Measurements from ENCODE around the gene OR4D9.

OR4D9 gene

GRCh38 chr11:59550368-59550841, 39.1 kb downstream of the OR4D9 start:
- in situ Hi-C loops (cut with MboI; ENCODE audit: low sequenced_read_pairs), result loop anchor here (25.0 kb wide), 1 partner anchor 112 kb away; the partner anchor contains the start of gene PATL1

DNA sequence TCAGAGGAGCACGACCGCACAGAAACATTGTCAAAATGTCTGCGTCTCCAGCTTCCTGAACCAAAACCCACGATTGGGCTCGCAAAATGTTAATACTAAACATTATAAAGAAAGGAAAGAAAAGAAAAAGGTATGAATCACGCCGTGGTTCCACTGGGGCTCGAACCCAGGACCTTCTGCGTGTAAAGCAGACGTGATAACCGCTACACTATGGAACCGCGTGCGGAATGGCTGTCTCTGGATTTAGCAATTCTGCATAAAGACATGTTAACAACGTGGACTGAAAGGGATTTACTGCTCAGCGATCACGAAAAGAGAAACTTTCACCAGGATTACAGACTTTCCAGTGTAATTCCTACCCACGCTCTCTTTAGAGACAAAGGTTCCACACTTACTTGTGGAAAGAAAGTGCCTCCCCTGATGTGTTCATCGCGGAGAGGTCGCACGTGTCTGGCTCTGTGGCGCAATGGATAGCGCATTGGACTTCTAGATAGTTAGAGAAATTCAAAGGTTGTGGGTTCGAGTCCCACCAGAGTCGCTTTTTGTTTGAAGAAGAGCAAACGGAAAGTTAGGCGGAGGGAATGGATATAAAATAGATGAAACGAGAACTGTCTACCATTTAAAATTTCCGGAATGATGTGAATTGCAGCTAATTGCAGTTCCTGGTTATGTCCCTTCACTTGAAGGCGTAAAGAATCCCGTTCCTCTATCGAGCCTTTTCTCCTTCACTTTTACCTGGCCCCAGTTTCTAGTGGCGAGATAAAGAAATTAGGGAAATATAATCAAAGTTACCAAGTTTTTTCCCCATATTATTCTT, 39.7 kb downstream of the OR4D9 start:
- in situ Hi-C loops (cut with MboI; ENCODE audit: low sequenced_read_pairs), result loop anchor here (25.0 kb wide), 1 partner anchor 111 kb away; the partner anchor contains the start of gene PATL1

- in situ Hi-C loops (cut with MboI; ENCODE audit: low sequenced_read_pairs), result loop anchor here (25.0 kb wide), 1 partner anchor 110 kb away; the partner anchor contains the start of gene PATL1
Observed at GRCh38 chr11:59551659-59552521, 40.6 kb downstream of the OR4D9 start.

GRCh38 chr11:59552844-59553243, 41.5 kb downstream of the OR4D9 start:
- in situ Hi-C loops (cut with MboI; ENCODE audit: low sequenced_read_pairs), result loop anchor here (25.0 kb wide), 1 partner anchor 109 kb away; the partner anchor contains the start of gene PATL1

GRCh38 chr11:59553323-59553722, 42.0 kb downstream of the OR4D9 start:
- in situ Hi-C loops (cut with MboI; ENCODE audit: low sequenced_read_pairs), result loop anchor here (25.0 kb wide), 1 partner anchor 109 kb away; the partner anchor contains the start of gene PATL1

DNA sequence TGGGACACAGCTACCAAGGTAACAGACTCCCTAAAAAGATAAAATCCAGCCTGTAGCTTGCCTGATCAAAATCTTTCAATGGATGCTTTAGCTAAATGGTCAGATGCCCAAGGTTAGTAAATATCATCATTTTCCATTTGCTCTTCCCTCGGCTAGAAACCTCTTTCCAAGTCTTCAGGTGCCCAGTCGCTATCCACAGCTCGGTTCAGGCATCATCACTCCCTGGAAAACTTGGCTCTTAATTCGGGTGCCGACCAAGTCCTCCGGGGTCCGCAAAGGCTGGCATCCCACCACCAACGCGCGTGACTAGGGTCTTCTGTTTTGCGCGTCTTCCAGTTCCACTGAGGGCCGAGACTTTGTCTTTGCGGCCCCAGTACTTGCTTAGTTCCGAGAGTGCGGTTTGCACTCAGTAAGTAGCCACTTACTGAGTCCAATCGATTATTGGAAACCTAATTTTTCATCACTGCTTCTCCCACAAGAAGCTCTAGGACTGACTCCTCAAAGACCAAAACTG, 44.3 kb downstream of the OR4D9 start:
- in situ Hi-C loops (cut with MboI; ENCODE audit: low sequenced_read_pairs), result loop anchor here (25.0 kb wide), 1 partner anchor 107 kb away; the partner anchor contains the start of gene PATL1

GRCh38 chr11:59556115-59556916, 45.0 kb downstream of the OR4D9 start:
- in situ Hi-C loops (cut with MboI; ENCODE audit: low sequenced_read_pairs), result loop anchor here (25.0 kb wide), 1 partner anchor 106 kb away; the partner anchor contains the start of gene PATL1

DNA sequence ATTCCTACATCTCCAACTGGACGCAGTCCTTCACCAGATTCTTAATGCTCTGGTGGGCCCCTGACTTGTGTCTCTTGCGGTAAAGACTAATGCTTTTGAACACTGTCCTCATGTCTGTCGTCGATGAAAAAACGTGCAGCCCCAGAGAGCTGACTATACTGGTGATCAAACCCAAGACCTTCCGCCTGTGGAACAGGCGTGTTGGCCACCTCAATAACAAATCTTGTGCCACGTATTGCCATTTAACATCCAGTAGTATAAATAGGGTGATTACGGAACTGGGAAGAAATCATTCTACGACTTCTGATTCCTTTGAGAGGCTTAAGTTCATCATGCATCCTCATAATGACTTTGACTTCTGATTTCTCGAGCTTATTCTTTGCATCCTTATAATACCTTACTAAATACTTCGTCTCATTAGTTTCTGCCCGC, 45.6 kb downstream of the OR4D9 start:
- in situ Hi-C loops (cut with MboI; ENCODE audit: low sequenced_read_pairs), result loop anchor here (25.0 kb wide), 1 partner anchor 105 kb away; the partner anchor contains the start of gene PATL1

DNA sequence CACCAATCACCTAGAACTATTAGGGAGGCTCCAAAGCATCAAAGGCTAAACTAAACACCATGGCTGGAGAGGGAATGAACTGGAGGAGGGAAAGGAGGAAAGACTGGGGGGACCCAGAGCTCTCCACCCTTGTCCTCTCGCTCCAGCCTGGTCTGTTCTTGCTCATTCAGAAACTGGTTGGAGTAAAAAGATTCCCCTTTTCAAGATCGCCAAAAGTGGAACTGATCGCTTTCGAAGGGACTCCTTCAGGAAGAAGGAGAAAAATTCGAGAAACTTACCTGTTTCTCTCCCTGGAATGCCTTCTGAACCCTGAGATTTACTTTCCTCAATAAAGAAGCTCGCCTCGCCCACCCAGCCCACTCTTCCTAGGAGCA, 46.9 kb downstream of the OR4D9 start:
- in situ Hi-C loops (cut with MboI; ENCODE audit: low sequenced_read_pairs), result loop anchor here (25.0 kb wide), 1 partner anchor 104 kb away; the partner anchor contains the start of gene PATL1

DNA sequence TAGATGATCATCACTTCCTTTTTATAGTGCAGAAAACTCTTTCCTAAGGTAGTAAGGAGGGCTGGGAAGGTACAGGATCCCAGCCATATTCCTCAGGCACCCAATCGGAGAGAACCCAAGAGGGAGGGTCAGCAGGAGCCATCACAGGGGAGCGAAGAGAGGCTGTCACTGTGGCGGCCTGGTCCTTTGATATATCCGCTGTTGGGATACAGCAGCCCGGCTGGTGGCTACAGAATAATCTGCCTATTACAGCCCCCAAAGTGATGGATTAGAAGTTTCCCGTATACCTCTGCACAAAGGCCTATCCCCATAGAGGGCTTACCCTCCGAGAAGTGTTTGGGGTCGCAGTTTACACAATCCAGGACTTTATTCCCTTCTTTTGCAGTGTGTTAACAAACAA, 48.5 kb downstream of the OR4D9 start:
- in situ Hi-C loops (cut with MboI; ENCODE audit: low sequenced_read_pairs), result loop anchor here (25.0 kb wide), 1 partner anchor 102 kb away; the partner anchor contains the start of gene PATL1

GRCh38 chr11:59560290-59560701, 49.0 kb downstream of the OR4D9 start:
- in situ Hi-C loops (cut with MboI; ENCODE audit: low sequenced_read_pairs), result loop anchor here (25.0 kb wide), 1 partner anchor 102 kb away; the partner anchor contains the start of gene PATL1

DNA sequence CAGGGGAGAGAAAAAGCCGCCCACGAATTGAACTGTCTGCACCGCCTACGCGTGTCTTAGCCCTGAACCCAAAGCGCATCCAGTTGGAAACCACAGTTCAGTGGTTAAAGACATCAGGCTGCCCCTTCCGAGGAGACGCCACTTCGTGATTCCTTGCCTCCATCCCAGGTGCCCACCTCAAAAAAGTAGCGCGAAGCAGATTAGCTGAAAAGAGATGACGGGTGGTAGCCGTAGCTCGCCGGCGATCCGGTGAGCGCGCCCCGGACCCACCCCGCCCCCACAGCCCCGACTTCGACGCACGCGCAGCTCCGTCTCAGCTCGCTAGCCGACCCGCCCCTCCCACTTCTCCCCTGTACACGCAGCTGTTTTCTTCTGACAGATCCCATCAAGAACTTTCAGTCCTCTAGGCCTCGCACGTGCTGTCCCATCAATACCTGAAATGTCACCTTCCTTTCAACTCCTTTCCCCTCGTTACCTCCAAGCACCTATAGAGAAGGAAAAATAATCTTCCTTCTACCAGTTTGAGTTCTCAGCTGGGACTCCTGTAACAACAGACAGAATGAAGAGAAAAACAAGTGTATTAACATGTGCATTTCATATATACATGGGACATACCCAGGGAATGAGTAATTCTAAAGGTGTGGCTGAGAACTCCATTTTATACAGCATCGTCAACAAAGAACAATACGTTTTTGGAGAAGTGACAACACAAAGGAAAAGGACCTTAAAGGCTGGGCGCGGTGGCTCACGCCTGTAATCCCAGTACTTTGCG, 49.5 kb downstream of the OR4D9 start:
- in situ Hi-C loops (cut with MboI; ENCODE audit: low sequenced_read_pairs), result loop anchor here (25.0 kb wide), 1 partner anchor 101 kb away; the partner anchor contains the start of gene PATL1

GRCh38 chr11:59562292-59562691, 51.0 kb downstream of the OR4D9 start:
- in situ Hi-C loops (cut with MboI; ENCODE audit: low sequenced_read_pairs), result loop anchor here (25.0 kb wide), 1 partner anchor 100 kb away; the partner anchor contains the start of gene PATL1
